Astrocyte (in vitro differentiated cells and primary cell): ENCODE results near the gene OR2A14. TPM values are rescaled to one million over a fixed set of nuclear protein-coding genes. Genes with fewer than 3 reads are reported as not detected.

ENCODE experiments used
- DNase-seq: peaks from one replicate; pipeline ENCODE4 v3.0.0-alpha.2; 2010; ENCODE audit warnings: low read depth
- FAIRE-seq: peaks from 2 replicates; lab custom pipeline; 2011; peaks lifted over from hg19 to GRCh38; lab: Jason Lieb, UNC
- H2AFZ ChIP-seq: 2 replicates; pipeline ENCODE4 v1.6.0; 2012; ENCODE audit warnings: low read depth, low read length, inconsistent platforms
- H3K27ac ChIP-seq: 2 replicates; pipeline ENCODE4 v1.5.1; 2011; ENCODE audit warnings: low read depth, low read length, inconsistent platforms
- H3K27me3 ChIP-seq: 2 replicates; pipeline ENCODE4 v1.6.0; 2011; ENCODE audit warnings: low read length, inconsistent platforms; ENCODE audit not compliant: insufficient read depth
- H3K36me3 ChIP-seq: 2 replicates; pipeline ENCODE4 v1.5.1; 2011; ENCODE audit warnings: low read length, inconsistent platforms; ENCODE audit not compliant: insufficient read depth
- H3K4me1 ChIP-seq: 2 replicates; pipeline ENCODE4 v1.5.1; 2011; ENCODE audit warnings: low read length, inconsistent platforms; ENCODE audit not compliant: insufficient read depth
- H3K4me2 ChIP-seq: 2 replicates; pipeline ENCODE4 v1.6.0; 2012; ENCODE audit warnings: low read length, inconsistent platforms
- H3K4me3 ChIP-seq: 2 replicates; pipeline ENCODE4 v1.5.1; 2011; ENCODE audit warnings: low read depth, mild to moderate bottlenecking, low read length, inconsistent platforms; ENCODE audit not compliant: insufficient read depth
- H3K79me2 ChIP-seq: 2 replicates; pipeline ENCODE4 v1.6.0; 2012; ENCODE audit warnings: mild to moderate bottlenecking, low read length, inconsistent platforms; ENCODE audit not compliant: insufficient read depth
- H3K9ac ChIP-seq: 2 replicates; pipeline ENCODE4 v1.6.0; 2012; ENCODE audit warnings: mild to moderate bottlenecking, low read length, inconsistent platforms
- H3K9me3 ChIP-seq: 2 replicates; pipeline ENCODE4 v1.5.1; 2012; ENCODE audit warnings: low read depth, mild to moderate bottlenecking, low read length, inconsistent platforms; ENCODE audit not compliant: insufficient read depth
- H4K20me1 ChIP-seq: 2 replicates; pipeline ENCODE4 v1.6.0; 2012; ENCODE audit warnings: low read length, inconsistent platforms; ENCODE audit not compliant: insufficient read depth
- H3K27ac Mint-ChIP-seq: one replicate; pipeline ENCODE4 v1.8.0; 2021; ENCODE audit warnings: mild to moderate bottlenecking, mixed read lengths; ENCODE audit not compliant: unreplicated experiment
- H3K27me3 Mint-ChIP-seq: one replicate; pipeline ENCODE4 v1.8.0; 2021; ENCODE audit warnings: low read depth, mixed read lengths; ENCODE audit not compliant: unreplicated experiment
- H3K36me3 Mint-ChIP-seq: one replicate; pipeline ENCODE4 v1.8.0; 2021; ENCODE audit warnings: low read depth, mixed read lengths; ENCODE audit not compliant: unreplicated experiment
- H3K4me1 Mint-ChIP-seq: one replicate; pipeline ENCODE4 v1.8.0; 2021; ENCODE audit warnings: low read depth, mixed read lengths; ENCODE audit not compliant: unreplicated experiment
- H3K4me3 Mint-ChIP-seq: one replicate; pipeline ENCODE4 v1.8.0; 2021; ENCODE audit warnings: mild to moderate bottlenecking, moderate library complexity, mixed read lengths; ENCODE audit not compliant: unreplicated experiment
- H3K9me3 Mint-ChIP-seq: one replicate; pipeline ENCODE4 v1.8.0; 2021; ENCODE audit warnings: mild to moderate bottlenecking, mixed read lengths; ENCODE audit not compliant: unreplicated experiment
- EZH2 ChIP-seq: IDR thresholded peaks from 2 replicates; pipeline ENCODE4 v1.6.1; 2012; ENCODE audit warnings: mild to moderate bottlenecking, low read length, inconsistent platforms; ENCODE audit not compliant: insufficient read depth
- total RNA-seq: library from RNA; stranded (reverse); gene quantifications from 2 replicates; pipeline ENCODE4 v1.2.1, GENCODE V29; 2021
- TF ChIP-seq, protein P1 (sequence below): IDR thresholded peaks from 2 replicates; pipeline ENCODE4 v1.5.1; 2011; ENCODE audit warnings: low read depth, mild to moderate bottlenecking, inconsistent platforms, low read length, moderate library complexity; ENCODE audit not compliant: insufficient read depth

Gene OR2A14
- total RNA-seq, 1 donor from 2014 or later = not detected

DNA sequence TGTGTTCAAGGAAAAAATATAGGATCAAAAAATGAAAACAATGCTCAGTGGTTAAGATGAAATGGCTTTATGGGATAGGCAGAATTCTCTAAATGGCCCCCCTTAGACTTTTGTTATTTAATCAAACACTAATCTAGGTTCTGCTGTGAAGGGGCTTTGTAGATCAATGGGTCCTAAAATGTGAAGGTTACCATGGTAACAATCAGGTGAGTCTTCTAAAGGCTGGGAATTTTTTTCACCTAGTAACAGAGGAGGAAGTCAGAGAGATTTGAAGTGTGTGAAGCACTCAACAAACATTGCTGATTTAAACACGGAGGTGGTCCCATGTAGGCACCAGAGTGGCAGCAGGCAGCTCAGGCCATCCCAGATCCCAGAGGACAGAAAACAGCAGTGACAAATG, 11.1 kb downstream of the OR2A14 start:
- Histone ChIP-seq H3K27ac (no peak overlapping the region), H2AFZ (no peak overlapping the region), H3K79me2 (no peaks in the 10 kb centered on the region), H3K27me3 (no peaks in the 10 kb centered on the region), H4K20me1 (no peaks in the 10 kb centered on the region), H3K9ac (no peak overlapping the region), H3K4me1 (no peaks in the 10 kb centered on the region), H3K4me3 (no peak overlapping the region), H3K36me3 (no peaks in the 10 kb centered on the region), H3K9me3 (no peaks in the 10 kb centered on the region), H3K4me2 (no peak overlapping the region)
- H3K36me3 Mint-ChIP-seq = no peaks in the 10 kb centered on the region
- H3K27ac Mint-ChIP-seq = no peak overlapping the region
- H3K9me3 Mint-ChIP-seq = no peaks in the 10 kb centered on the region
- peaks cover 3% of the 10 kb centered on the region for H3K27me3 Mint-ChIP-seq
- no peak for FAIRE-seq
- DNase-seq = no peak
- H3K4me1 Mint-ChIP-seq = no peaks in the 10 kb centered on the region
- TF ChIP-seq, protein P1, sequence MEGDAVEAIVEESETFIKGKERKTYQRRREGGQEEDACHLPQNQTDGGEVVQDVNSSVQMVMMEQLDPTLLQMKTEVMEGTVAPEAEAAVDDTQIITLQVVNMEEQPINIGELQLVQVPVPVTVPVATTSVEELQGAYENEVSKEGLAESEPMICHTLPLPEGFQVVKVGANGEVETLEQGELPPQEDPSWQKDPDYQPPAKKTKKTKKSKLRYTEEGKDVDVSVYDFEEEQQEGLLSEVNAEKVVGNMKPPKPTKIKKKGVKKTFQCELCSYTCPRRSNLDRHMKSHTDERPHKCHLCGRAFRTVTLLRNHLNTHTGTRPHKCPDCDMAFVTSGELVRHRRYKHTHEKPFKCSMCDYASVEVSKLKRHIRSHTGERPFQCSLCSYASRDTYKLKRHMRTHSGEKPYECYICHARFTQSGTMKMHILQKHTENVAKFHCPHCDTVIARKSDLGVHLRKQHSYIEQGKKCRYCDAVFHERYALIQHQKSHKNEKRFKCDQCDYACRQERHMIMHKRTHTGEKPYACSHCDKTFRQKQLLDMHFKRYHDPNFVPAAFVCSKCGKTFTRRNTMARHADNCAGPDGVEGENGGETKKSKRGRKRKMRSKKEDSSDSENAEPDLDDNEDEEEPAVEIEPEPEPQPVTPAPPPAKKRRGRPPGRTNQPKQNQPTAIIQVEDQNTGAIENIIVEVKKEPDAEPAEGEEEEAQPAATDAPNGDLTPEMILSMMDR = no peak
- TF ChIP-seq EZH2 = no peak
- H3K4me3 Mint-ChIP-seq = no peak overlapping the region

DNA sequence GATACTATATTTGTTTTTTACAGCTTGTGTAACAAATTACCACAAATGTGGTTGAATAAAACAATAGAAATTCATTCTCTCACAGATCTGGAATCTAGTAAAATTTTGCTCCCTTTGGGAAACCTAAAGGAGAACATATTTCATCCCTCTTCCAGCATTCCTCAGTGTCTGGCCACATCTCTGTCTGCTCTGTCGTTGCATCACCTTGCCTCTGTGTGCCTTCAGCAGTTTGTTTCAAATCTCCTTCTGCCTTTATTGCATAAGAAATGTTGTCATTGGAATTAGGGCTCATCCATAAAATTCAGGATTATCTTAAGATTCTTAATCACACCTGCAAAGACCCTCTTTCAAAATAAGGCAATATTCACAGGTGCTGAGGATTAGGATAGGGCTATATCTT, 14.5 kb downstream of the OR2A14 start:
- Mint-ChIP-seq H3K4me3 (no peak overlapping the region), H3K27me3 (no peaks in the 10 kb centered on the region), H3K9me3 (no peaks in the 10 kb centered on the region), H3K27ac (no peak overlapping the region), H3K4me1 (no peaks in the 10 kb centered on the region), H3K36me3 (no peaks in the 10 kb centered on the region)
- FAIRE-seq = no peak
- Histone ChIP-seq H3K4me1 (no peaks in the 10 kb centered on the region), H3K4me2 (no peak overlapping the region), H2AFZ (no peak overlapping the region), H3K9ac (no peak overlapping the region), H3K4me3 (no peak overlapping the region), H3K79me2 (no peaks in the 10 kb centered on the region), H3K27me3 (no peaks in the 10 kb centered on the region), H3K36me3 (no peaks in the 10 kb centered on the region), H3K9me3 (no peaks in the 10 kb centered on the region), H4K20me1 (no peaks in the 10 kb centered on the region), H3K27ac (no peak overlapping the region)
- TF ChIP-seq EZH2 = no peak
- TF ChIP-seq, protein P1 = no peak
- no peak for DNase-seq

DNA sequence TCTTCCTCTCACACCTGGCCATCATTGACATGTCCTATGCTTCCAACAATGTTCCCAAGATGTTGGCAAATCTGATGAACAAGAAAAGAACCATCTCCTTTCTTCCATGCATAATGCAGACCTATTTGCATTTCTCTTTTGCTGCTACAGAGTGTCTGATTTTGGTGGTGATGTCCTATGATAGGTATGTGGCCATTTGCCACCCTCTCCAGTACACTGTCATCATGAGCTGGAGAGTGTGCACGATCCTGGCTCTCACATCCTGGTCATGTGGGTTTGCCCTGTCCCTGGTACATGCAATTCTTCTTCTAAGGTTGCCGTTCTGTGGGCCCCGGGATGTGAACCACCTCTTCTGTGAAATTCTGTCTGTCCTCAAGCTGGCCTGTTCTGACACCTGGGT, 19.2 kb downstream of the OR2A14 start:
- H3K36me3 ChIP-seq = no peaks in the 10 kb centered on the region
- no peaks in the 10 kb centered on the region for H3K27me3 ChIP-seq
- H3K9ac ChIP-seq = no peak overlapping the region
- no peaks in the 10 kb centered on the region for H3K4me1 ChIP-seq
- Mint-ChIP-seq H3K4me3 (no peak overlapping the region), H3K27ac (no peak overlapping the region), H3K9me3 (peaks cover 3% of the 10 kb centered on the region), H3K36me3 (no peaks in the 10 kb centered on the region), H3K27me3 (no peaks in the 10 kb centered on the region), H3K4me1 (no peaks in the 10 kb centered on the region)
- H3K27ac ChIP-seq = no peak overlapping the region
- no peak for FAIRE-seq
- H3K4me2 ChIP-seq = no peak overlapping the region
- no peak for TF ChIP-seq EZH2
- TF ChIP-seq, protein P1 = no peak
- DNase-seq = no peak
- H3K9me3 ChIP-seq = peaks cover 1% of the 10 kb centered on the region
- no peak overlapping the region for H2AFZ ChIP-seq
- H4K20me1 ChIP-seq = no peaks in the 10 kb centered on the region
- H3K79me2 ChIP-seq = no peaks in the 10 kb centered on the region
- H3K4me3 ChIP-seq = no peak overlapping the region
